NCI-H2196 treated with DMSO at 0.1 percent for 48 hours (cell line): ENCODE results near the gene SEMA7A.
"Not testable (repeated sequence)": the region's sequence is repeated elsewhere in the genome, so short reads cannot be mapped to it uniquely, and the experiment has no call there.

Experiments used
- DNase-seq: peaks from one replicate; lab custom pipeline; 2025; ENCODE audit not compliant: unreplicated experiment; lab: John Stamatoyannopoulos, UW

SEMA7A gene

GRCh38 chr15:74433592-74434262 lies at the start of gene SEMA7A:
SEMA7A (minus strand) TSS chr15:74433958; CDS start chr15:74433918, 40 bp downstream.
- DNase-seq, result peak; percentile 53

DNA sequence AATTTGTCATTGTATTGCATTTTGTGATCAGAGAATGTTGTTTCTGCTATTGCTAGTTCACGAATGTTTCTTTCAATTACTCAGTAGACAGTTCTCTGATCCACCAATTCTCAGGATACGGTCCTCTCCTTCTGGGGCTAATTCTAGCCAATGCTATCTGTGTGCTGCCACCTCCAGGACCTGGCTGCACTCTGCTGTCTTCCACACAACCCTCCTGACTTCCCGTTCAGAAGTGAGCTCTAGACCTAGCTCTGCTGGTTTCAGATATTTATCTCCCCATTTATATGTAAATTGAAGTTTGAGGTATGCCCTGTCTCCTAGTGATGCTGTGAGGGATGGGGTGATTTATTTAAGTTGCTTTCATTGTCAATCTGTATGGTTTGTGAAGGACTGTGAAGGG lies 48.9 kb upstream of the SEMA7A start:
- DNase-seq, result no peak

- not testable (repeated sequence) for DNase-seq
Observed at GRCh38 chr15:74480364-74480763, 46.6 kb upstream of the SEMA7A start.

DNA sequence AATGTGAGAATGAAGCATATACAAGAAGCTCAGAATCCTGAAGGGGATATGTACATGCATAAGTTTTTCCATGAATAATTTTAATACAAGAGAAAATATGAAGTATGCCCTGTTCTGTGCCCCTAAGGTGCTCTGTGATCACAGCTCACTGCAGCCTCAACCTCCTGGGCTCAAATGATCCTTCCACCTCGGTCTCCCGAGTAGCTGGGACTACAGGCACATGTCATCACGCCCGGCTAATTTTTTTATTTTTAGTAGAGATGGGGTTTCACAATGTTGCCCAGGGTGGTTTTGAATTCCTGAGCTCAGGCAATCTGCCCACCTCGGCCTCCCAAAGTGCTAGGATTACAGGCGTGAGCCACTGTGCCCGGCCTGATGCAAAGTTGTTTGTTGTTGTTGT lies 37.9 kb upstream of the SEMA7A start:
- not testable (repeated sequence) for DNase-seq

DNA sequence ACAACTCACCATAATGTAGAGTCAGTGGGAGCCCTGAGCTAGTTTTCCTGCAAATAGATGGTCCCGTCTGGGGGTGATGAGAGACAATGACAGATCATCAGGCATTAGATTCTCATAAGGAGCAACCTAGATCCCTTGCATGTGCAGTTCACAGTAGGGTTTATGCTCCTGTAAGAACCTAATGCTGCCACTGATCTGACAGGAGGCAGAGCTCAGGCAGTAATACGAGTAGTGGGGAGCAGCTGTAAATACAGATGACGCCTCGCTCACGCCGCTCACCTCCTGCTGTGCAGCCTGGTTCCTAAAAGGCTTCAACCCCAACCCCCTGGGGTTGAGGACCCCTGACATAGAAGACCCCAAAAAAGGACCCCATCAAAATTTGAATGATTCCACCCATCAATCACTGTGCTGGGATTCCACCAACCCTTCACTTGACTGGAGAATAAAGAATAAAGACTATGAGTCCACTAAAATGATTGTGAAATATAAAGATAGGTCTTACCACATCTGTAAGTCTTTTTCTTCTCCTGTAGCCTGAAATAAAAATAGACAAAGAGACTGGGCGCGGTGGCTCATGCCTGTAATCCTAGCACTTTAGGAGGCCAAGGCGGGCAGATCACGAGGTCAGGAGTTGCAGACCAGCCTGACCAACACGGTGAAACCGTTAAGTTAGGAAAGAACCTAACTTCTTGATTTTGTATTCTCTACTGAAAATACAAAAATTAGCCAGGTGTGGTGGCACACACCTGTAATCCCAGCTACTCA lies 37.1 kb upstream of the SEMA7A start:
- DNase-seq, result no peak

DNA sequence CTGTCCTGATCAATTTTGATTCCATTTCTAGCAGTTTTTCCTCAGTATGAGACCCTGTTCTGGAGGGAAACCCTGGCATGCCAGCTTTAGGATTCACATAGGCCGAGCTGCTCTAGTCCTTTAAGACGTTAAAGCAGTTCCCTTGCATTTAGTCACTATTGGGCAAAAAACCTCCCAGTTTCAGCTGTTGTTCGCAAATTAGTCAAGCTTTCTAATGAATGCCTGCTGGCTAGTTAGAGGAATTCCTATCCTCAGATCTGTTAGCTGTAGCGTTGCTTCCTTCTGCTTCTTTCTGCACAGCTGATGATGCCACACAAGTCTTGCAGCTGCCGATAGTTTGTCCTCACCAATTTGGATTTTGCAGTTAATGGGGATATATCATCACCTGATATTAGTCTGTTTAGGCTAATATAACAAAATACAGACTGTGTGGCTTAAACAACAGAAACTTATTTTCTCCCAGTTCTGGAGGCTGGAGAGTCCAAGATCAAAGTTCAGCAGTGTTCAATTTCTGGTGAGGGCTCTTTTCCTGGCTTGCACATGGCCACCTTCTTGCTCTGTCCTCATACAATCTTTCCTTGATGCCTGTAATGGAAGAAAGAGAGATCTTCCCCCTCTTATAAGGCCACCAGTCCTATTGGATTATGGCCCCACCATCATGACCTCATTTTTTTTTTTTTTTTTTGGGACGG lies 34.7 kb upstream of the SEMA7A start:
- no peak for DNase-seq

- DNase-seq, result no peak
Observed at GRCh38 chr15:74466570-74466969, 32.8 kb upstream of the SEMA7A start.

- DNase-seq, result no peak
Observed at GRCh38 chr15:74464897-74465296, 31.1 kb upstream of the SEMA7A start.

GRCh38 chr15:74464216-74464615 lies 30.5 kb upstream of the SEMA7A start:
- DNase-seq, result no peak

GRCh38 chr15:74463634-74464033 lies 29.9 kb upstream of the SEMA7A start:
- DNase-seq, result no peak

- no peak for DNase-seq
Observed at GRCh38 chr15:74461847-74462511, 28.2 kb upstream of the SEMA7A start.

DNA sequence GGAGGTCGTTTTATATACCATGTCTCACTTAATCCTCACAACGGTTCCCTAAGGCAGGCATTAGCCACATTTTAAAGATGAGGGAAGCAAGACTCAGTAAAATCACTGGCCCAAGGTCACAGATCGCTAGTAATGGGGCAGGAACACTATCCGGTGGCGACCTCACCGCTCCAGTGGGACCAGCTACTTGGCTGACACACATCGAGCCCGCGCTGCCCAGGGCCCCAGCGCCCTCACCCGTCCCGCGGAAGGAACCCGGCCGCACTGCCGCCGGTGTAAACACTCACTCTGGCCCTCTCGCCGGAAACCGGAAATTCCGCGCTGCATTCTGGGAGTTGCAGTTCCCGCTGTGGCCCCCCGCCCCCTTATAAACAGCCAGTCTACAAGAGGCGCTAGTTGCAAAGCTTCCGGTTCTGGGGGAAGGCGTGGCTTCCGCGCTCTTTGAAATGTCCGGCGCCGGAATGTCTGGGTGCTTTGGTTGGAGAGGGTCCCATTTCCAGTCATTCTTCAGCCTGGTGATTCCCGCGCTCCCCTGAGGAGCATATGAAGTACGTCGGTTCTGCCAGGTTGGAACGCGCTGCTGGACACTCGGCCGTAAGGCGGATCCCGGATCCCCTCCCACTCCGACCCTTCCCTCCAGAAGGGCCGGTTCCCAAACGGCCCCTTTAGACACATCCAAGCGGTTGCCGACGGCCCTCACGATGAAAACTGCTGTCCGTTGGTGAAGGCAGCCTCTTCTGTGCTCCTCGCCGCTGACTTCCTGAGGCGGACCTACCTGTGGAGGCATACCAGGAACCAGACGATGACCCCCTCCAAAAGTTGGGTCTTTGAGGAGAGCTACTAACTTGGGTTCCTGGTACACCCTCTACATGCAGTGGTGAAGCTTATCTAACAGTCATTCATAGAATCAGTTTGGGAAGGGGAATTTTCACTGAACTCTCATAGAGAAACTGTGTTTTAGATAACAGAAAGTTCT lies 27.4 kb upstream of the SEMA7A start, which contains the start of gene UBL7:
Gene UBL7, minus strand, starts transcription at position 290 of the 976 bp plus-strand sequence. CDS start 2,293 bp downstream, outside the sequence.
- DNase-seq, result peak; percentile 82

- no peak for DNase-seq
Observed at GRCh38 chr15:74460298-74460697, 26.5 kb upstream of the SEMA7A start.

GRCh38 chr15:74459798-74460197 lies 26.0 kb upstream of the SEMA7A start:
- DNase-seq, result not testable (repeated sequence)

DNA sequence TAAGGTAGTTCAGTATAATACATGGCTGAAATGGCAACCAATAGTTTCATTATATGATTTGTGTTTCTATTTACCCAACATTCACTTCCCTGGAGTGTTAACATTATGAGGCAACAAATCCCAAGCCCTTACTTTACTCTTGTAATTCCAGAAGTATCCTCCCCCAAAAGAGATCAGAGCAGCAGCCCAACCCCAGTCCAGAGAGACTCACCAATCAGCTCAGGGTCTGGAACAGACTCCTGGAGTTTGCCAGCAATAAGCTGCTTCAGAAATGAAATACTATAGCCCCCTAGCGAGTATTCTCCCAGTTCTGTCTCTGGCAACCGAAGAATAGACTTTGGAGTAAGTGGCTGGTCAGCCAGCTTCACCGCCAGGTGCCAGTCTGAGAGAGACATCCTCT lies 24.7 kb upstream of the SEMA7A start:
- DNase-seq, result no peak

DNA sequence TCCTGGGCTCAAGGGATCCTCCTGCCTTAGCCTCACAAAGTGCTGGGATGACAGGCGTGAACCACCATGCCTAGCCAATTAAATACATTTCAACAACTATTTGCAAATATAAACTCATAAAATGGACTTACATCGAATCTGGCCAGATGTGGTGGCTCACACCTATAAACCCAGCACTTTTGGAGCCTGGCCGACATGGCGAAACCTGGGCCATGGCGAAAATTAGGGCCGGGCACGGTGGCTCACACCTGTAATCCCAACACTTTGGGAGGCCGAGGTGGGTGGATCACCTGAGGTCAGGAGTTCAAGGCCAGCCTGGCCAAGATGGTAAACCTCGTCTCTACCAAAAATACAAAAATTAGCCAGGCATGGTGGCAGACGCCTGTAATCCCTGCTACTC lies 23.3 kb upstream of the SEMA7A start:
- not testable (repeated sequence) for DNase-seq

DNA sequence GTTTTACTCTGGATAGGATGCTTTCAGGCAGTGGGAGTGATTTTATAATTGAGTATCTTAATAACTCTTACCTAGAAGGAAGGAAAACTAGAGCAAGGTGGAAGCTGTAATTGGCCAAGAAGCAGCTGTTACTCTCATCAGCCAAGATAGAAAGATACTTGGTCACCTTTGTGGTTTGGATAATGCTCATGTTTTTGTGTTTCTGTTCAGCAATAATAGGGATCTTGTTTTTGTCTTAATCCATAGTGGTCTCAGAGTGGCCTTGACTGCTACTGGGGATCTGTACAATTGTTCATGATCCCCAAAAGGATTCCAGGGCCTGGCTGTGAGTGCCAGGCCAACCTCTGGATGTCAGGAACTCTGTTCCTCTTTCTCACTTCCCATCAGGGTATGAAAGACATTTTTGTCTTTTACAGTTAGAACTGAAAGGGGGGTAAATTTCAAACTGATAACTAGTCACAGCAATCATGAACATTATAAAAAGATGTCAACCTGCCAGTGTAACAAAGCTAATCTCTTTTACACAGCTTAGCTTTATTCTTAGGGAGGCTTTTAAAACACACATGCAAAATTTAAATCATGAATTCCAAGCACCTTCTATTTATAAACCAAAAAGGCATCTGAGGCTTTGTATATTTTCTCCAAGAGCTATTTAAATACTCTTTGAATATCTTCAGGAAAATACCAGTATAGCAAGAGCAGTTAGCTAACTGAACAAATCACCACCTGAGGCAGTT lies 21.2 kb upstream of the SEMA7A start:
- DNase-seq, result no peak

GRCh38 chr15:74453925-74454763 lies 20.4 kb upstream of the SEMA7A start:
- no peak for DNase-seq
